NK-92 (cell line): ENCODE measurements around the gene ZFP1.

Experiments
- DNase-seq: peaks from one replicate; lab custom pipeline; 2025; ENCODE audit not compliant: unreplicated experiment; lab: John Stamatoyannopoulos, UW

Gene ZFP1

DNA sequence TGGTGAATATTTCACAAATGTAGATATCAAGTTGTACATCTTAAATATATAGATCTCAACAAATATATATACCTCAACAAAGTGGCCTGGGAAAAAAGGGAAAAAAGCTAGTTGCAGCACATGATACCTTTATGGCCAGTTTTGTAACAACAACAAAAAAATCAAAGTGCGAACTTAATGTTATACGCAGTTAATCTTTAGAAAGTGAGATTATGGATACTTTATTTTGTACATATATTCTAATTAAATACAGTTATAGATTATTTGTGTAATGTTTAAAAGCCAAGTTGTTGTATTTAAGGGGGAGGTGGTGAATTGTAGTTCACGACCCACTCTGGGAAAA lies 385 bp upstream of the ZFP1 start:
- no peak for DNase-seq

DNA sequence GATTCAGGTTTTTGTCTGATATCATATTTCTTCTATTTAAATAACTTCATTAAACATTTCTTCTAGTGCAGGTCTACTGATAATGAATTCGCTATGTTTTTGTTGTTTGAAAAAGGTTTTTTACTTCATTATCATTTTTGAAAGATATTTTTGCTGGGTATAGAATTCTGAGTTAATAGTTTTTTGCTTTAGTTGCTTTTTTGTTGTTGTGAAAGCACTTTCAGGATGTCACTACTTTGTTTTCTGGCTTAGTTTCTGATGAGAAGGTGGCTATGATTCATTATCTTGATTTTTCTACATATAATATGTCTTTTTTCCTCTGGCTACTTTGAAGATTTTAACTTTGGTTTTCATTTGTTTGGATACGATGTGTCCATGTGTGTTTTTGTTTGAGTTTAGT lies 3.5 kb downstream of the ZFP1 start:
- DNase-seq = no peak

DNA sequence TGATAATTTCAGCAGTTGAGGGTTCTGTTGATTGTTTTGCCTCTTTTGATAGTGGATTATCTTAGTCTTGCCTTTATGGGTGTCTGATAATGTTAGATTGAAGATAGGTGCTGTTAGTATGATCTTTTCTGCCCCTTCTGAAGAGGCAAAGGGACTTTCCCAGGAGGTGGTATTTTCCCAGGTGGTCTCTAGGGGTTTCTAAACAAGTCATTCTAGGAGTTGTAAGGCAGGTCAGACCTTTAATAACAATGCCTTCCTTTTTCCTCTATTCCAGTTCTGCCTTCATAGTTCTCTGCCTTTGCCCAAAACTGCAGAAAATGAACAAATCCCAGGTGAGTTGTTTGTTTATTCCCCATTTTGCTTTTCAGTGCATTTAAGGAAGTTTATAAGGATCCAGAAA lies 4.3 kb downstream of the ZFP1 start:
- no peak for DNase-seq

DNA sequence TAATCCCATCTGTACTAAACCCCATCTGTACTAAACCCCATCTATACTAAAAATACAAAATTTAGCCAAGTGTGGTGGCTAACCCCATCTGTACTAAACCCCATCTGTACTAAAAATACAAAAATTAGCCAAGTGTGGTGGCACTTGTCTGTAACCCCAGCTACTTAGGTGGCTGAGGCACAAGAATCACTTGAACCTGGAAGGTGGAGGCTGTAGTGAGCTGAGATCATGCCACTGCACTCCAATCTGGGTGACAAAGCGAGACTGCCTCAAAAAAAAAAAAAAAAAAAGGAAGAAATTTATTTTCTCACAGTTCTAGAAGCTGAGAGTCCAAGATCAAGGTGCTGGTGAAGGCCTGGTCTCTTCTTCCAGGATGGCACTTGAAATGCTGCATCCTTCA lies 12.1 kb downstream of the ZFP1 start:
- no peak for DNase-seq

DNA sequence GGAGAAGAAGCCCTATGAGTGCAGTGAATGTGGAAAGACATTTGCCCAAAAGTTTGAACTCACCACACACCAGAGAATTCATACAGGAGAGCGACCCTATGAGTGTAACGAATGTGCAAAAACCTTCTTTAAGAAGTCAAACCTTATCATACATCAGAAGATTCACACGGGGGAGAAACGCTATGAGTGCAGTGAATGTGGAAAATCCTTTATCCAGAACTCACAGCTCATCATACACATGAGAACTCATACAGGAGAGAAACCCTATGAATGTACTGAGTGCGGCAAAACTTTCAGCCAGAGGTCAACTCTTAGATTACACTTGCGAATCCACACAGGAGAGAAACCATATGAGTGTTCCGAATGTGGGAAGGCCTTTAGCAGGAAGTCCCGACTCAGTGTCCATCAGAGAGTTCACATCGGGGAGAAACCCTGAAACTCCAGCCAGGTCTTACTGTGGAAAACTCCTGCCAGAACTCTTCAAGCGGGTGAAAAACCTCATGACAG lies 21.6 kb downstream of the ZFP1 start:
- DNase-seq = no peak

DNA sequence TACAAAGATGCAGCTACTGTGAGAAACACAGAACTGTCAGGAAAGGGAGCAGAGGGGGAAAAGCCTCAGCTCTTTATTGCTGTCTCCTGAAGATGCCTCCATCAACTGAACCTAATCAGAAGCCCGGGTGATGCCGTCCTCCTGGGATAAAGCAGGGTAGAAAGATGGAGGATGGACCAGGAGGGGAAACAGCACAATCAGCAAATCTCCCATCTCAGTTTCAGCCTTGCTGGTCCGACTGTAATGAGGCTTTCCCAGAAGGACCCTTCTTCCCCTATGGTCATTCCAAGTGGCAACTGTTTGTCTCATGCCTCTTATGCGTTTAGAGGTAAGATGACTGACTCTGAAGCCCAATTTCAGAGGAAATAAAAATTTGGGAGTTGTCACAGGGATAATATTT lies 24.3 kb downstream of the ZFP1 start:
- DNase-seq = no peak

DNA sequence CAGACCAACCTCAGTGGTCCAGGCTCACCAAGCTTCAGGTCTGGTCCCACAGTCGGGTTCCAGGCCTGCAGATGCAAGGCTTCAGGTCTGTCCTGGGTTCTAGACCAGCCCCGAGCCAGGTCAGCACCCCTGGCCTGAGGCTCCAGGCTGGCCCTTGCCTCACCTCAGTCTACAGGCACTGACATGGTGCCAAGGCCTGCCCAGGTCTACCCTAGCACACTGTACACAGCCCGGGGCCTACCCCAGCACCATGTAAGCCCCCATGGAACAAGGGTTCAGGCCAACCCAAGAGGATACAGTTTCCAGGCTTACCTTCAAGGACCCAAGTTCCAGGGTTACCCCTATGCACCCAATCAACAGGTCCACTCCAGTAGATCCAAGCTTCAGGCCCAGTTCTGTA lies 26.8 kb downstream of the ZFP1 start:
- DNase-seq = no peak

DNA sequence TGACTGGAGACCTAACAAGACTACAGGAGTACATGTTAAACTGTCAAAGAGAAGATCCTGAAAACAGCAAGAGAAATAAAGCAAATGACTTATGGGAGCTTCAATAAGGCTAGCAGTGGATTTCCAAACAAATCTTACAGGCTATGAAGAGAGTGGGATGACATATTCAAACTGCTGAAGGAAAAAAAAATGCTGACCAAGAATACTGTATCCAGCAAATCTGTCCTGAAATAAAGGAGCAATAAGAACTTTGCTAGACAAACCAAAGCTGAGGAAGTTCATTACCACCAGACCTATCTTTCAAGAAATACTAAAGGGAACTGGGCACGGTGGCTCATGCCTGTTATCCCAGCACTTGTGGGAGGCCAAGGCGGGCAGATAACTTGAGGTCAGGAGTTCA lies 28.6 kb downstream of the ZFP1 start:
- no peak for DNase-seq

DNA sequence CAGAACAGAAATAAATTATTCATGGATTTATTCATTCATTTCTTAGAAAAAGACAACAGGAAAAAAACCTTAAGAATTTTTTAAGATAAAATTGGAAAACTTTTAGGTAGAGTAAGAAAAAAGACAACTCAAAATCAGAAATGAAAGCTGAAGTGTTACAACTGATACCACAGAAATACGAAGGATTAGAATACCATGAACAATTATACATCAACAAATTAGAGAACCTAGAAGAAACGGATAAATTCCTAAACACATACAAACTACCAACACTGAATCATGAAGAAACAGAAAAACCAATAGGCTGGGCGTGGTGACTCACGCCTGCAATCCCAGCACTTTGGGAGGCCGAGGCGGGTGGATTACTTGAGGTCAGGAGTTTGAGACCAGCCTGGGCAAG lies 30.9 kb downstream of the ZFP1 start:
- no peak for DNase-seq

DNA sequence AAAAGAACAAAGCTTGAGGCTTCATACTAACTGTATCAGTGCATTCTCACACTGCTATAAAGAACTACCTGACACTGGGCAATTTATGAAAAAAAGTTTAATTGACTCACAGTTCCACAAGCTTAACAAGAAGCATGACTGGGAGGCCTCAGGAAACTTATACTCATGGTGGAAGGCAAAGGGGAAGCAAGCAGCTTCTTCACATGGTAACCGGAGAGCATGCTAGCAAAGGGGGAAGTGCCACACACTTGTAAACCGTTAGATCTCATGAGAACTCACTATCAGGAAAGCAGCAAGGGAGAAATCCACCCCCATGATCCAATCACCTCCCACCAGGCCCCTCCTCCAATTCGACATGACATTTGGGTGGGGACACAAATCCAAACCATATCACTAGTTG lies 33.3 kb downstream of the ZFP1 start:
- no peak for DNase-seq

DNA sequence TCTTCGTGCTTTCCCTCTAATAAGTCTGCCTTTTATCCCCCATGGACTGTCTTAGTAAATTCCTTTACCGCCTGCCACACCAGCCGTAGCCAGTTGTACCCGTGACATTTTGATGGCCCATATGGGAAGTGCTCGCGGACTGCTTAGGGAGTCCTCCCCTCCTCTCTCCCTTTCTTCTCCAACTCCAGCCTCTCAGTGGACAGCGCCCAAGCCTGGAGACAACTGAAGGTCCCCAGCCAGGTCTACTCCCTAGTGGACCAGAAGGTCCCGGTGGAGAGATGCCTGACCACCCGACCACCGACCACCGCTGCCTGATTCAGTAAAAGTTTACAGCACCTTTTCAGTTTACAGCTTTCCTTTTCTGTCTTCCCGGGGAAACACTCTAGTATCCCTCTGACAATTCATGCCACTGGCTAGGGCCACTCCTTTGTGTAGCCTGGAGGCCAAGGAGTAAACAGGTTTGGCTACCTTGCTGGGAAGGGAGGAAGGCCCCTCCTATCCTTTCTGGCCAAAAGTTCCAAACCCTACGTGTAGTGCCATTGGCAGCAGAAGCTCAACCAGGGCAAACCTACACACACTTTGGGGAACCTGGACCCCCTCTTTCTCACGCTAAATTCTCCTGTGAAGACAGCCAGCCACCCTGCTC lies 40.6 kb downstream of the ZFP1 start:
- no peak for DNase-seq

DNA sequence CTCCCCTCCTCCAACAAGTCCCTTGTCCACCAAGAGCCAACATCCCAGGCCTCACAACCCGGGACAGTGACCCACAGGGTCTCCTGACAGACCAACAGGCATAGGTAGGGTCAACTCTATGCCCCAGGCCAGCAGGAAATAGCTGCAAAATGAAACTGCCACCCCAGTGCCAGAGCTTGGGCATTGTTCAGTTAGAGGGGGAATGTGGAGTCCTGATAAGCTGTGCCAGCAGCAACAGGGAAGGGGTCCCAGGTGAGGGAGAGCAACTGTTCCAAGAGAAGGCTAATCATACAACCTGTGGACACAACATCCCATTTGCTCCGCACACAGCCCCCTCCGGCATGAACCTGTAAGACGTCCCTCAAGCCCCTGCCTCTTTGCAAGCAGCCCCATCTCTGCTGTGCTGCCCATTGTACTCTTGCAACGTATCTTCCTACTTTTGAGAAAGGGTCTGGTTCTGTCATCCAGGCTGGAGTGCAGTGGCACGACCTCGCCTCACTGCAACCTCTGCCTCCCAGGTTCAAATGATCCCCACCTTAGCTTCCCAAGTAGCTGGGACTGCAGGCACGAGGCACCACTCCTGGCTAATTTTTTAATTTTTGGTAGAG lies 41.4 kb downstream of the ZFP1 start:
- DNase-seq = no peak

DNA sequence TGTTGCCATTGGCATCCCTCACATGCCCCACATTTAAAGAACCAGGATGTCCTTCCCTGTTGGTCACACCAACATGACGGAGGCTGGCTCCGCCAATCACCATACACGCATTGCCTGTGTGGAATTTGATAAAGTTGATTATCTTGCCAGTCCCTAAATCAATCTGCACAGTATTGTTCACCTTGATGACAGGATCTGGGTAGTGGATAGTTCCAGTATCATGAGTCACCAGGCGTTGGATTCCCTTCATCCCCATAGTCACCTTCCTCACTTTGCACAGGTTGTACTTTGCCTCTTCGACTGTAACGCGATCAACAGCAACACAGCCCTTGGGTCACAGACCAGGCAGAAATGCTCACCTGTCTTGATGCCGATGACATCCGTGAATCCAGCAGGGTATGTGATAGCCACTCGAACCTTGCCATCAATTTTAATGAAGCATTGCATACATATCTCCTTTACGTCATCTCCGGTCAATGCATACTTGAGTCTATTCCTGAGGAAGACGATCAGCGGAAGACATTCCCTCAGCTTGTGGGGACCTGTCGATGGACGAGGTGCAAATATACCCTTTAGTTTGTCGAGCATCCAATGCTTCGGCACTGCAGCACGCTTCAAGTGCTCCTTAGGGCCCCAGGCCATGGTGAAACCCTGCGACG lies 44.4 kb downstream of the ZFP1 start:
- DNase-seq = no peak

DNA sequence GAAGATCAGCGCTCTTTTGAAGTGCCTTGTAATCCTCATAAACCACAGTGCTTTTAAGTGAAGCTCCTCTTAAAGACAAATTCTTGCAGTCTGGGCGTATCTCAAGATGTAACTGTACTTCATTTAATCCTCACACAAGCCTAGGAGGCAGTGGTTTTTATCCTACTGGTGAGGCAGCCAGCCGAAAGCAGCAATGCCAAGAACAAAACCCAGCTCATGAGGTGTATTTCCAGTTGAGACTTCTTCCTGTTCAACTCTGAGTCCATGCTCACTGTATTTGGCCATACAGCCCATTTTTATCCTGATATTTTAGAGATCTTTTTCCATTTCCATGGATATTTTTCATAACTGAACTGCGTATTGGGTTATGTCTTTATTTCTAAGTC lies 44.9 kb downstream of the ZFP1 start:
- DNase-seq = no peak

DNA sequence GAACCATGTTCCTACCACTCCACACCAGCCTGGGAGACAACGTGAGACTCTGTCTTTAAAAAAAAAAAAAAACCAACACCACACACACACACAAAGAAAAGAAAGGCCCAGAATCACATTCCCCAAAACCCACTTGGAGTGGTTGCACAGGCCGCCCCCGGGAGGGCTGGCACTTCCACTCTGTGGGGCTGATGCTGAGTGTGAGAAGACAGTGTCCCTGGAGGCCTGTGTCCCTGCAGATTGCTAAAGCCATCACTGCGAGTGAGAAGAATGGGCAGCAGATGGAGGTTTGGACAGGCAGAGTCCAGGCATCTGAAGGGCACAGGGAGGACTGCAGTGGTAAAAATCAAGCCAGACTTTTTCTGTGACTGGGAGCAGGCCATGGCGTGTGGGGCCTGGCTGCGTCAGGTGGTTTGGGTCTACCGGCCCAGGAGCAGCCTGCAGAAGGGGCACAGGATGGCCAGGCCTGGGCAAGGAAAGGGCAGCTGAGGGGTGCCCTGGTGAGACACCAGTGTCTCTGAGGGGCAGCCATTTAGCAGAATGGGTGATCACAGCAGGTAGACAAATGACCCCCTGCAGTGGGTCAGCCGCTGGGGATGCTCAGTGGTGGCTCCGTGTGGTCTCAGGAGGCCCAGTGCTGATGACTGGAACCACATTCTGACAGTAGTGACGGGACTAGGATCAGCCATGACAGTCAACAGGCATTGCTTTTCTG lies 45.6 kb downstream of the ZFP1 start:
- DNase-seq = no peak

DNA sequence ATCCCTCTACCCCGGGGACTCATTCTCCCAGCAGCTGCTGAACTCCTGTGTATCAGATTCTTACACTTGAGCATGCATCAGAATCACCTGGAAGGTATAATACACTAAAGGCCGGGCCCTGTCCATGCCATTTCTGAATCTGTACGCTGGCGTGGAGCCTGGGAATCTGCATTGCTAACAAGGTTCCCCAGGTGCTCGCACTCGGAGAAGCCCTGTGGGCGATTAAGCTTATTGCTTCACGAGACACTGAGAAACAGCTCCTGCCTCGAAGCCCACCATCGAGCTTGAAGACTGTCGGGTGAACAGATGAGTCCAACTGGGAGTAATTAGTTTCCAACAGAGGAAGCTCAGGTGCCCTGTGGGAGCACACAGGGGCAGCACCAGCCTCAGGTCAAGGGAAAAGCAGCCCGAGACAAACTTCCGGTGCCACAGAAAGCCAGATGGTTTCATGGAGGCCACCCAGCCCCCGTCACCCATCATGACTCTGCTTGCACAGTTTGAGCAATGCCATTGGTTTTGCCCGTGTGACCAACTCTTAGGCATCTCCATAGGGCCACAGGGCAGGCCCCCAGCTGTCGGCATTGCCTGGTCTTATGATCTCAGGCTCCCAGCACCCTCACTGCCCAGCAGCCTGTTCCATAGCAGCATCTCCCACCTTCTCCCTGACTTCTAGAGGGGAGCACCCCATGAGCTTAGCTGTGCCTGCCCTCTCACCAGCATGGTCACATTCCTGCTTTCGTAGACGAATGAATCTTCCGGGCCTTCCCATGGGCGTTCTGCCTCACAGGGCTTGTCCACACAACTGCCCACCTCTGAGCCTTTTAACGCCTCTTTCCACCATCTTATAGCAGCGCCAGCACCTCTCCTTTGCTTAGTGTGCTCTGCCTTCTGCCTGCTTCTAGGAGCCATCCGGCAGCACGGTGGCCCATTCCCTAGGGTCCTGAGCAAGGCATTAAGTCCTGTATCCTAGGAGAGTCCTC lies 47.8 kb downstream of the ZFP1 start:
- no peak for DNase-seq

DNA sequence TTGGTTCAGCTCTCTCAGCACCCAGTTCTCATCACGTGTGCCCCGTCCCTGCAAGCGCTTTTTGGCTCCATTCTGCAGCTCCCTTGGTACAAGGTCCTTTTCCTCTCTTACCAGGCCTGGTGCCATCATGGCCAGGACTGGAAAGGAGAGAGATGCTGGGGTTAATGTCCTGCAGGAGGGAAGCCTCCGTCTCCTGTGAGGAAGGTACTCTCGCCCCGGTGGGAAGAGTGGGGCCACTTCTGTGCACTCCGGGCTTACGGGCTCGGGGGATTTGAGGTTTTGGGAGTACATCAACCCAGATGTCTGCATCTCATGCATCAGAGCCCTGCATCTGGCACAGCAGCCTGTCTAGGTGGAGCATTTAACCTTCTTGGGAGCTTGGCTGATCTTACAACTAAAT lies 48.5 kb downstream of the ZFP1 start:
- no peak for DNase-seq

DNA sequence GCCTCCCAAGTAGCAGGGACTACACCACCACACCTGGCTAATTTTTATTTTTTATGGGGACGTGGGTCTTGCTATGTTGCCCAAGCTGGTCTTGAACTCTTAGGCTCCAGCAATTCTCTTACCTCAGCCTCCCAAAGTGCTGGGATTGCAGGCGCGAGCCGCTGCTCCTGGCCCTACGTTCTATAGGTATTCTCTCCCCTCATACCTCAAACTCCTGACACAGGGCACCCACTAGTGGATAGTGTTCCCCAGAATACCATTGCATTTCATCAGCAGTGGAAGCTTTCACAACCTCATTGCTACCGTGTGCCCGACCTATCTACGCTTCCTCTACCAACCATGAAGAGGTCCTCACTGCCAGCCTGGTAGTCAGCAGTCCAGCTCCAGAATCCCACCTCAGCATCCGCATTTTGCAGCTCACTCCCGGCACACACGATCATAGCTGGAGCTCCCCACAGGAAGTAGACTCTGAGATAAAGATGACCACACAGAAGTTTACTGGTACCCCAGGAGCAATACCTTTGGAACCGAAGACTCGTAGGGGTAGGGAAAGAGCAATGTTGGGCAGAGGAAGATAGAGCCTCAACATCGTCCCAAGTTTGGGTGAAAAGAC lies 49.3 kb downstream of the ZFP1 start:
- no peak for DNase-seq

DNA sequence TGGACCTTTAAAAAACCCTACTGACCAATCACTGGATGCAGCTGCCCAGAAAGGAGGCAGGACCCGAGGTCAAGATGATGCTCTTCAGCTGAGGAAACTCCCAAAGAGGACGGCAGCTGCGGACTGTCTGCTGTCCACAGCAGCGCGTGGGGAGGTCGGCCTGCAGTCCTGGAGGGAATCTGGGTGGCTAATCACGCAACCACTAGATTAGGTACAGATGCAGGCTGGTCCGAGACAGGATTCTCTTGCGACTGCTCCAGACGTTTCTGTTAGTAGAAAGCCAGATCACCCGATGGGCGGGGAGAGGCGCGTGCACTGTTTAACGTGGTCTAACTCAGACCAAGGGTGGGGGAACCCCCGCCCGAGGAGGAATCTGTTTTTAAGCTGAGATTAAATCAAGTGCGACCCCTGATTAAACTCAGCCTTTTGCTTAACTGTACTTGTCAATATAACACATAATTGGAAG lies 49.8 kb downstream of the ZFP1 start:
- DNase-seq = no peak

DNA sequence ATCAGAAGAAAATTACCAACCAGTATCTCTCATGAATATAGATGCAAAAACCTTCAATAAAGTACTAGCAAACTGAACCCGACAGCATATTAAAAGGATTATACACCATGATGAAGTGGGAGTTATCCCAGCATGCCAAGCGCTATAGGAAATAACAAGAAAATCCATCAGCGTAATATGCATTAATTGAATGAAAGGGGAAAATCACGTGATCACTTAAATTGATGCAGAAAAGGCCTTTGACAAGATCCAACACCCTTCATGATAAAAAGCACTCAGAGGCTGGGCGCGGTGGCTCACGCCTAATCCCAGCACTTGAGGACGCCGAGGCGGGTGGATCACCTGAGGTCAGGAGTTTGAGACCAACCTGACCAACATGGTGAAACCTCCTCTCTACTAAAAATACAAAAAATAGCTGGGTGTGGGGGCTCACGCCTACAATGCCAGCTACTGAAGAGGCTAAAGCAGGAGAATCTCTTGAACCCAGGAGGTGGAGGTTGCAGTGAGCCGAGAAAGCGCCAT lies 53.8 kb downstream of the ZFP1 start:
- DNase-seq = no peak
